ENCODE data around the gene GRSF1. TPM values are rescaled to one million over a fixed set of nuclear protein-coding genes. Genes with fewer than 3 reads are reported as not detected.
A peak's percentile ranks its signal among the peaks of the same experiment; 100 is the strongest.

Gene GRSF1
- total and polyA plus RNA-seq, 2 of the 13 experiments (the other 11 are each of a cell fraction or from before 2014, with no cell fraction given), result 66.5 to 103 TPM

DNA sequence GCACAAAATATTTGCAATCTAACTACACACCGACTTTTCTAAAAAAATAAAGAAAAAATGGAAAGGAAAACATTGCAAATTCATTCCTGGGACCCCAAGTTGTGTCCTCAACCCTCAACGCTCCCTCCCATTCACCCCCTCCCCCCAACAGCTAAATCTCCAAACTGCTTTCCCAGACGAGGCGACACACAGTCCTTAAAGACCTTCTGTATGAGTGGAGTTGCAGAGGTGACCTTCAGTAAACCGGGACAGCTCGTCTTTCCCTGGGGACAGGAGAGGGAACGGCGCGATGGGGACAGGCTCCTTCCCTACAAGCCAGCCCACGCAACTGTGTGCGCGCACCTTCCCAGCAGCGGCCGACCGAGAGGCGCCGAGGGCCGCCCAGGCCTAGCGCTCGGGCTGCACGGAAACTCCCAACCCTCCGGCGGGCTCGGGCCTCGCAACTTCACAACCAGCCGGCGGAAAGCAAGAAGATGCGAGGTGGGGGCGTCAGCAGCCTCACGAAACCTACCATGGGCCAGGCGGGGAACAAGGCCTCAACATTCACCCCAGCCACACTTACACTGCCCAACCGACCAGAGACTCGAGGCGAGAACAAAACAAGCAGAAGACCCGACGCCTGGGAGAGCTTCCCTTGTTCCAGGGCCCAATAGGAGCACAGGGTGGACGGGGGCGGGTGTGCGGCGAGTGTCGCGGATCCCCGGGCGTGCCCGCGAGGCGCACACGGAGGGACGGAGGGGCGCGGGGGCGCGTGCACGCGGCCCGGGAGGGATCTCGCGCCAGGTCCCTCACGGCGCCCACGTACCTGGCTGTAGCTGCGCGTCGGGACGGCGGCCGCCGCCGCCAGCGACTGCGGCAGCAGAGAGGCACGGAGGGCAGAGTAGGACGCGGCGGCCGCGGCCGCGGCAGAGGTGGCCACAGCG, 763 bp downstream of the GRSF1 start (continued):
- TF ChIP-seq, protein P1, sequence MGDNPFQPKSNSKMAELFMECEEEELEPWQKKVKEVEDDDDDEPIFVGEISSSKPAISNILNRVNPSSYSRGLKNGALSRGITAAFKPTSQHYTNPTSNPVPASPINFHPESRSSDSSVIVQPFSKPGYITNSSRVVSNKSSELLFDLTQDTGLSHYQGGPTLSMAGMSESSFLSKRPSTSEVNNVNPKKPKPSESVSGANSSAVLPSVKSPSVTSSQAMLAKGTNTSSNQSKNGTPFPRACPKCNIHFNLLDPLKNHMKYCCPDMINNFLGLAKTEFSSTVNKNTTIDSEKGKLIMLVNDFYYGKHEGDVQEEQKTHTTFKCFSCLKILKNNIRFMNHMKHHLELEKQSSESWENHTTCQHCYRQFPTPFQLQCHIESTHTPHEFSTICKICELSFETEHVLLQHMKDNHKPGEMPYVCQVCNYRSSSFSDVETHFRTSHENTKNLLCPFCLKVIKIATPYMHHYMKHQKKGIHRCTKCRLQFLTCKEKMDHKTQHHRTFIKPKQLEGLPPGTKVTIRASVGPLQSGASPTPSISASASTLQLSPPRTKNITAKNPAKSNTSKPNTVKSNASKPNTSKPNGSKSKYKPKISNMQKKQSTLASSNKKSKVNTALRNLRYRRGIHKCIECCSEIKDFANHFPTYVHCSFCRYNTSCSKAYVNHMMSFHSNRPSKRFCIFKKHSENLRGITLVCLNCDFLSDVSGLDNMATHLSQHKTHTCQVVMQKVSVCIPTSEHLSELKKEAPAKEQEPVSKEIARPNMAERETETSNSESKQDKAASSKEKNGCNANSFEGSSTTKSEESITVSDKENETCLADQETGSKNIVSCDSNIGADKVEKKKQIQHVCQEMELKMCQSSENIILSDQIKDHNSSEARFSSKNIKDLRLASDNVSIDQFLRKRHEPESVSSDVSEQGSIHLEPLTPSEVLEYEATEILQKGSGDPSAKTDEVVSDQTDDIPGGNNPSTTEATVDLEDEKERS (CRISPR knock-in tag; IDR thresholded peaks at IDR 0.05), result 0 out of 2 replicates have a peak, but pooled peaks have one; percentile 39
- TF ChIP-seq HMG20B (CRISPR knock-in tag; conservative IDR thresholded peaks at IDR 0.05) (no peak), ZNF558 (CRISPR knock-in tag; IDR thresholded peaks at IDR 0.05; ENCODE audit: borderline replicate concordance) (peak; percentile 72; the same call in 1 of the 2 replicates), SRSF1 (optimal IDR thresholded peaks at IDR 0.05; ENCODE audit: low read depth, low read length) (no peak), ZNF891 (CRISPR knock-in tag; IDR thresholded peaks at IDR 0.05) (peak; percentile 82; the same call in 1 of the 2 replicates), ZHX2 (IDR thresholded peaks at IDR 0.05; ENCODE audit: low read depth) (no peak), ZHX2 (CRISPR knock-in tag; IDR thresholded peaks at IDR 0.05; ENCODE audit: borderline replicate concordance) (no peak; the same call in 1 of the 2 replicates), ZNF12 (CRISPR knock-in tag; IDR thresholded peaks at IDR 0.05) (0 out of 2 replicates have a peak, but pooled peaks have one; percentile 22), JUND (CRISPR knock-in tag; IDR thresholded peaks at IDR 0.05) (no peak), ZSCAN21 (CRISPR knock-in tag; IDR thresholded peaks at IDR 0.05; ENCODE audit: borderline replicate concordance) (peak; percentile 85), HNF1B (CRISPR knock-in tag; IDR thresholded peaks at IDR 0.05) (no peak), ZNF382 (CRISPR knock-in tag; IDR thresholded peaks at IDR 0.05; ENCODE audit: borderline replicate concordance) (no peak), SOX6 (IDR thresholded peaks at IDR 0.05) (no peak), SOX6 (CRISPR knock-in tag; IDR thresholded peaks at IDR 0.05) (no peak), DNMT3B (CRISPR knock-in tag; conservative IDR thresholded peaks at IDR 0.05) (no peak)
